HEK293 (cell line): ENCODE measurements around the gene TAS2R10.

Experiments used
- CTCF ChIA-PET: fragments of 350-600 bp; formaldehyde crosslinking; extraction: SDS; loops from one replicate; lab custom pipeline; 2021; ENCODE audit warnings: antibody characterized with exemption; lab: Yijun Ruan, JAX
- POLR2A ChIA-PET: fragments of 300-600 bp; formaldehyde crosslinking; extraction: SDS; loops from one replicate; lab custom pipeline; 2020; ENCODE audit warnings: antibody characterized with exemption, inconsistent platforms; lab: Yijun Ruan, JAX
- H3K27ac ChIP-seq: fragments of 200-500 bp; sonication (Bioruptor generic); 2 replicates; pipeline ENCODE4 v1.5.1; 2014; ENCODE audit warnings: low read depth, low read length, control low read depth, inconsistent platforms; ENCODE audit errors: extremely low read depth
- H3K36me3 ChIP-seq, 2 experiments: fragments of 200-500 bp in 1 of 2; sonication (Bioruptor generic) in 1 of 2; 1 replicate in 1 of 2; 2 replicates in 1 of 2; pipeline ENCODE4 v1.5.1; 2014 to 2017; ENCODE audit warnings: inconsistent platforms in 2 of 2, low read length in 2 of 2; ENCODE audit not compliant: control insufficient read depth in 2 of 2, insufficient read depth in 1 of 2
- H3K4me1 ChIP-seq: fragments of 200-500 bp; sonication (Bioruptor generic); 2 replicates; pipeline ENCODE4 v1.5.1; 2014; ENCODE audit warnings: mild to moderate bottlenecking, low read length, inconsistent platforms; ENCODE audit not compliant: control insufficient read depth, insufficient read depth
- H3K4me3 ChIP-seq: 2 replicates; pipeline ENCODE4 v1.5.1; 2011; ENCODE audit warnings: low read depth, mild to moderate bottlenecking, control low read depth, low read length, moderate library complexity
- H3K9me3 ChIP-seq: fragments of 200-500 bp; sonication (Bioruptor generic); 2 replicates; pipeline ENCODE4 v1.5.1; 2014; ENCODE audit warnings: low read depth, low read length, inconsistent platforms; ENCODE audit not compliant: control insufficient read depth, insufficient read depth
- GLIS2 ChIP-seq: fragments of 450-650 bp; formaldehyde crosslinking; IDR thresholded peaks from 2 replicates; pipeline ENCODE4 v1.5.1; 2016; ENCODE audit warnings: missing biosample characterization, missing genetic modification characterization
- HOXD13 ChIP-seq: sonication (generic); formaldehyde crosslinking; IDR thresholded peaks from 2 replicates; pipeline ENCODE4 v1.8.0; 2022; ENCODE audit warnings: missing genetic modification reagents, borderline replicate concordance
- MYNN ChIP-seq: fragments of 450-650 bp; formaldehyde crosslinking; IDR thresholded peaks from 2 replicates; pipeline ENCODE4 v1.5.1; 2016; ENCODE audit warnings: missing biosample characterization, missing genetic modification characterization, borderline replicate concordance
- SP2 ChIP-seq: fragments of 450-650 bp; formaldehyde crosslinking; IDR thresholded peaks from 2 replicates; pipeline ENCODE4 v1.5.1; 2016; ENCODE audit warnings: missing biosample characterization, missing genetic modification characterization
- SP3 ChIP-seq: fragments of 450-650 bp; formaldehyde crosslinking; IDR thresholded peaks from 2 replicates; pipeline ENCODE4 v1.5.1; 2016; ENCODE audit warnings: missing biosample characterization, missing genetic modification characterization
- ZNF10 ChIP-seq: fragments of 450-650 bp; formaldehyde crosslinking; IDR thresholded peaks from 2 replicates; pipeline ENCODE4 v1.5.1; 2017; ENCODE audit warnings: missing biosample characterization, missing genetic modification characterization
- ZNF133 ChIP-seq: fragments of 450-650 bp; formaldehyde crosslinking; IDR thresholded peaks from 2 replicates; pipeline ENCODE4 v1.5.1; 2016; ENCODE audit warnings: missing biosample characterization, missing genetic modification characterization
- ZNF16 ChIP-seq: fragments of 450-650 bp; formaldehyde crosslinking; IDR thresholded peaks from 2 replicates; pipeline ENCODE4 v1.5.1; 2016; ENCODE audit warnings: low read depth, missing biosample characterization, missing genetic modification characterization
- ZNF174 ChIP-seq: fragments of 450-650 bp; formaldehyde crosslinking; IDR thresholded peaks from 2 replicates; pipeline ENCODE4 v1.5.0; 2017; ENCODE audit warnings: missing biosample characterization, mild to moderate bottlenecking, missing genetic modification characterization
- ZNF184 ChIP-seq: fragments of 450-650 bp; IDR thresholded peaks from 2 replicates; pipeline ENCODE4 v1.5.1; 2018; ENCODE audit warnings: missing biosample characterization, mild to moderate bottlenecking, missing genetic modification characterization
- ZNF23 ChIP-seq: fragments of 450-650 bp; formaldehyde crosslinking; IDR thresholded peaks from 2 replicates; pipeline ENCODE4 v1.5.1; 2016; ENCODE audit warnings: missing biosample characterization, missing genetic modification characterization, borderline replicate concordance
- ZNF311 ChIP-seq: fragments of 450-650 bp; formaldehyde crosslinking; IDR thresholded peaks from 2 replicates; pipeline ENCODE4 v1.5.1; 2017; ENCODE audit warnings: missing biosample characterization, missing genetic modification characterization, borderline replicate concordance
- ZNF433 ChIP-seq: fragments of 450-650 bp; formaldehyde crosslinking; IDR thresholded peaks from 2 replicates; pipeline ENCODE4 v1.5.1; 2016; ENCODE audit warnings: missing biosample characterization, missing genetic modification characterization, low read depth
- ZNF48 ChIP-seq: fragments of 450-650 bp; formaldehyde crosslinking; IDR thresholded peaks from 2 replicates; pipeline ENCODE4 v1.5.1; 2016; ENCODE audit warnings: missing biosample characterization, missing genetic modification characterization
- ZNF530 ChIP-seq: fragments of 450-650 bp; formaldehyde crosslinking; IDR thresholded peaks from 2 replicates; pipeline ENCODE4 v1.5.1; 2016; ENCODE audit warnings: low read depth, missing biosample characterization, missing genetic modification characterization
- ZNF544 ChIP-seq: fragments of 450-650 bp; formaldehyde crosslinking; IDR thresholded peaks from 2 replicates; pipeline ENCODE4 v1.5.0; 2017; ENCODE audit warnings: missing biosample characterization, missing genetic modification characterization
- ZNF791 ChIP-seq: fragments of 450-650 bp; formaldehyde crosslinking; IDR thresholded peaks from 2 replicates; pipeline ENCODE4 v1.5.1; 2016; ENCODE audit warnings: missing biosample characterization, missing genetic modification characterization
- ZNF830 ChIP-seq: fragments of 450-650 bp; IDR thresholded peaks from 2 replicates; pipeline ENCODE4 v1.5.0; 2018; ENCODE audit warnings: missing biosample characterization, missing genetic modification characterization, low read depth, mild to moderate bottlenecking, moderate library complexity
- ZSCAN23 ChIP-seq: fragments of 450-650 bp; formaldehyde crosslinking; IDR thresholded peaks from 2 replicates; pipeline ENCODE4 v1.5.1; 2016; ENCODE audit warnings: missing biosample characterization, missing genetic modification characterization
- TF ChIP-seq, protein P1 (sequence below): fragments of 450-650 bp; formaldehyde crosslinking; IDR thresholded peaks from 2 replicates; pipeline ENCODE4 v1.5.1; 2016; ENCODE audit warnings: missing biosample characterization, missing genetic modification characterization, low read depth
- TF ChIP-seq, protein P2 (sequence below): sonication (generic); formaldehyde crosslinking; IDR thresholded peaks from 2 replicates; pipeline ENCODE4 v1.8.1; 2022; ENCODE audit warnings: mild to moderate bottlenecking, moderate library complexity, missing genetic modification reagents
- TF ChIP-seq, protein P3 (sequence below): fragments of 450-650 bp; formaldehyde crosslinking; IDR thresholded peaks from 2 replicates; pipeline ENCODE4 v1.5.1; 2017; ENCODE audit warnings: missing biosample characterization, missing genetic modification characterization

The TAS2R10 gene

DNA sequence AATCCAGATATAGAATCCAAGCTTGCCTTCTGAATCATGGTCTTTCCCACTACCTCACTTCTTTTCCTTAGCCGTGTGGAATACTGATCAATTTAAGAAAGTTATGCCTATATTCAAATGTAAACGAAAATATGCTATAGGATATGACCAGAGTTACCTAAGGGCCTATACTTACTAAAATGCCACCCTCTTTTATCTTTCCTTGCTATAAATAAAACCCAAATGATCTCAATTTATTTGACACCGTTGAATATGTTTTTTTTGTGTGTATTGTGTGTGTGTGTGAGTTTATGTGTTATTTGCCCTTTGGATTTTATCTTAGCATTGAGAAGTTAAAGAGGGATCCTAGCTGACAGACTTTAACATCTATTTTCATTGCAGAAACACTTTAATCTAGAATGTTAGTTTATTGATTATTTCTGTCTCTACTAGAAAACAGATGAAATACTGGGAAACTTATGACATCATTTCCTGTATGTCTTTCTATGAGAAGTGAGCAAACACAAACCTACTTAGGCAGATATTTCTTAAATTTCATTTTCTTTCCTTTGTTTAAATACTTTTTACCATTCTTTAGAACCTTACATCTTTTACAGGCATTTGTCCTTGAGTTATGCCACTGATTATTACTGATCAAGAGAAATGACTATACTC, 14.1 kb downstream of the TAS2R10 start:
- ChIA-PET CTCF (no interaction called here), POLR2A (no interaction called here)
- H3K4me1 ChIP-seq: no peaks in the 10 kb centered on the region
- TF ChIP-seq, protein P1, sequence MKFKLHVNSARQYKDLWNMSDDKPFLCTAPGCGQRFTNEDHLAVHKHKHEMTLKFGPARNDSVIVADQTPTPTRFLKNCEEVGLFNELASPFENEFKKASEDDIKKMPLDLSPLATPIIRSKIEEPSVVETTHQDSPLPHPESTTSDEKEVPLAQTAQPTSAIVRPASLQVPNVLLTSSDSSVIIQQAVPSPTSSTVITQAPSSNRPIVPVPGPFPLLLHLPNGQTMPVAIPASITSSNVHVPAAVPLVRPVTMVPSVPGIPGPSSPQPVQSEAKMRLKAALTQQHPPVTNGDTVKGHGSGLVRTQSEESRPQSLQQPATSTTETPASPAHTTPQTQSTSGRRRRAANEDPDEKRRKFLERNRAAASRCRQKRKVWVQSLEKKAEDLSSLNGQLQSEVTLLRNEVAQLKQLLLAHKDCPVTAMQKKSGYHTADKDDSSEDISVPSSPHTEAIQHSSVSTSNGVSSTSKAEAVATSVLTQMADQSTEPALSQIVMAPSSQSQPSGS: peak; percentile 52
- no peak for TF ChIP-seq ZNF16 (tag by site-specific recombination)
- no peak overlapping the region for H3K27ac ChIP-seq
- no peaks in the 10 kb centered on the region for H3K36me3 ChIP-seq
- no peaks in the 10 kb centered on the region for H3K9me3 ChIP-seq
- no peak overlapping the region for H3K4me3 ChIP-seq

DNA sequence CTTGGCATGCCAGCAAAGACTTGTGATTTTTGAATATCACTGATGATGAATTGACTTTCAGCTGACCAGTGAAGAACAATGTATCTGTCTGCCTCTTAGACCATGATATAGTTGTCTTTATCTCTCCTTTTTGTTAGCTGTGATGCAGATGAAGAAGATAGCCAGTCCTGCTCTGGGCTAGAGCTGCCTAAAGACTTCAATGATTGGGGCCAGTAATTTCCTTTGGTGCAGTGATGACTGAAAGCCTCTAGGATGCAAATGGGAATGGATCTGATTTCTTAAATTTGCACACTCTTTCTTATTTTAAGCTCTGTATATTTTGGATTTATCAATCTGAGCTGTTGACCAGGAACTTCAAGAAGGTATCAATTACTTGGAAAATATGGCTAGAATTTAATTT, 16.1 kb downstream of the TAS2R10 start, which contains the start of gene TAS2R9:
Gene TAS2R9 (minus strand): TSS at position 101 of the 400 bp plus-strand sequence. CDS start 93 bp downstream, at position 8.
- Histone ChIP-seq H3K4me1 (no peaks in the 10 kb centered on the region), H3K36me3 (no peaks in the 10 kb centered on the region), H3K4me3 (no peak within 1 kb of the TSS), H3K27ac (no peak within 1 kb of the TSS), H3K9me3 (no peaks in the 10 kb centered on the region)
- TF ChIP-seq HOXD13 (CRISPR knock-in tag) (no peak), ZNF23 (tag by site-specific recombination) (no peak), ZNF133 (tag by site-specific recombination) (no peak), ZNF530 (tag by site-specific recombination) (no peak), ZNF174 (tag by site-specific recombination) (no peak), ZNF48 (tag by site-specific recombination) (no peak), ZNF830 (tag by site-specific recombination) (no peak), ZNF311 (tag by site-specific recombination) (no peak), ZNF10 (tag by site-specific recombination) (no peak)
- TF ChIP-seq, protein P2, sequence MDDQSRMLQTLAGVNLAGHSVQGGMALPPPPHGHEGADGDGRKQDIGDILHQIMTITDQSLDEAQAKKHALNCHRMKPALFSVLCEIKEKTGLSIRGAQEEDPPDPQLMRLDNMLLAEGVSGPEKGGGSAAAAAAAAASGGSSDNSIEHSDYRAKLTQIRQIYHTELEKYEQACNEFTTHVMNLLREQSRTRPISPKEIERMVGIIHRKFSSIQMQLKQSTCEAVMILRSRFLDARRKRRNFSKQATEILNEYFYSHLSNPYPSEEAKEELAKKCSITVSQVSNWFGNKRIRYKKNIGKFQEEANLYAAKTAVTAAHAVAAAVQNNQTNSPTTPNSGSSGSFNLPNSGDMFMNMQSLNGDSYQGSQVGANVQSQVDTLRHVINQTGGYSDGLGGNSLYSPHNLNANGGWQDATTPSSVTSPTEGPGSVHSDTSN (CRISPR knock-in tag): no peak
- TF ChIP-seq, protein P3, sequence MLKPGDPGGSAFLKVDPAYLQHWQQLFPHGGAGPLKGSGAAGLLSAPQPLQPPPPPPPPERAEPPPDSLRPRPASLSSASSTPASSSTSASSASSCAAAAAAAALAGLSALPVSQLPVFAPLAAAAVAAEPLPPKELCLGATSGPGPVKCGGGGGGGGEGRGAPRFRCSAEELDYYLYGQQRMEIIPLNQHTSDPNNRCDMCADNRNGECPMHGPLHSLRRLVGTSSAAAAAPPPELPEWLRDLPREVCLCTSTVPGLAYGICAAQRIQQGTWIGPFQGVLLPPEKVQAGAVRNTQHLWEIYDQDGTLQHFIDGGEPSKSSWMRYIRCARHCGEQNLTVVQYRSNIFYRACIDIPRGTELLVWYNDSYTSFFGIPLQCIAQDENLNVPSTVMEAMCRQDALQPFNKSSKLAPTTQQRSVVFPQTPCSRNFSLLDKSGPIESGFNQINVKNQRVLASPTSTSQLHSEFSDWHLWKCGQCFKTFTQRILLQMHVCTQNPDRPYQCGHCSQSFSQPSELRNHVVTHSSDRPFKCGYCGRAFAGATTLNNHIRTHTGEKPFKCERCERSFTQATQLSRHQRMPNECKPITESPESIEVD (tag by site-specific recombination): no peak
- CTCF ChIA-PET: no interaction called here
- POLR2A ChIA-PET: no interaction called here

DNA sequence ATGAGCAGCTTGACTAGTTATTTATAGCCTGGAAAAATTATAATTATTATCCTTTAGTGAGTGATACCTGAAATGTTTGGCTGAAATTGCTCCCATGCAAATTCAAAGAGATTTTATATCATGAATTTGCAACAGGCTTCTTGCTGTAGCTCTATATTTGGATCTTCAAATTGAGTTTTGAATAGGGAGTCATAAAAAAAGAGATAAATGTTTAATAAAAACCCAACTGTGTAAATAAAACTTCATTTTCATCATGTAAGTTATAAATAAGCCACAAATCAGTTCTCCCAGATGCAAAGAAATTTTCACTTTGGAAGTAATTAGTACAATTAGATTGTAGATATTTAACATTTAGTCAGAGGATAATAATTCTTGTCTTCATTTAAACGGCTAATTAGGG, 19.0 kb downstream of the TAS2R10 start, which contains the start of gene TAS2R8:
Gene TAS2R8 (minus strand): TSS at position 101 of the 400 bp plus-strand sequence. CDS start 306 bp downstream, outside the sequence.
- H3K27ac ChIP-seq: no peak within 1 kb of the TSS
- TF ChIP-seq GLIS2 (tag by site-specific recombination) (no peak), SP3 (no peak), ZNF544 (no peak), MYNN (no peak), ZNF791 (tag by site-specific recombination) (no peak), ZNF184 (tag by site-specific recombination) (no peak), ZSCAN23 (tag by site-specific recombination) (no peak), SP2 (tag by site-specific recombination) (no peak), ZNF433 (no peak), ZNF10 (tag by site-specific recombination) (no peak)
- no peaks in the 10 kb centered on the region for H3K4me1 ChIP-seq
- H3K9me3 ChIP-seq: no peaks in the 10 kb centered on the region; the same call in 1 of the 2 replicates
- CTCF ChIA-PET: no interaction called here
- no peaks in the 10 kb centered on the region for H3K36me3 ChIP-seq
- H3K4me3 ChIP-seq: no peak within 1 kb of the TSS
- POLR2A ChIA-PET: no interaction called here
